GM10847 (cell line): ENCODE data around the gene ERAS.

Source experiments
- POLR2A ChIP-seq: IDR thresholded peaks from 2 replicates; pipeline ENCODE4 v1.6.1; 2011; ENCODE audit not compliant: insufficient read length; ENCODE audit errors: extremely low read depth

Gene ERAS, protein sequence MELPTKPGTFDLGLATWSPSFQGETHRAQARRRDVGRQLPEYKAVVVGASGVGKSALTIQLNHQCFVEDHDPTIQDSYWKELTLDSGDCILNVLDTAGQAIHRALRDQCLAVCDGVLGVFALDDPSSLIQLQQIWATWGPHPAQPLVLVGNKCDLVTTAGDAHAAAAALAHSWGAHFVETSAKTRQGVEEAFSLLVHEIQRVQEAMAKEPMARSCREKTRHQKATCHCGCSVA

GRCh38 chrX:48826135-48826875 lies at the start of gene ERAS:
Gene ERAS (plus strand): TSS chrX:48826513. CDS start chrX:48829124, 2,611 bp downstream.
- TF ChIP-seq POLR2A, result no peak

- no peak for TF ChIP-seq POLR2A
Measured at GRCh38 chrX:48776818-48777439, 49.4 kb upstream of the ERAS start.

DNA sequence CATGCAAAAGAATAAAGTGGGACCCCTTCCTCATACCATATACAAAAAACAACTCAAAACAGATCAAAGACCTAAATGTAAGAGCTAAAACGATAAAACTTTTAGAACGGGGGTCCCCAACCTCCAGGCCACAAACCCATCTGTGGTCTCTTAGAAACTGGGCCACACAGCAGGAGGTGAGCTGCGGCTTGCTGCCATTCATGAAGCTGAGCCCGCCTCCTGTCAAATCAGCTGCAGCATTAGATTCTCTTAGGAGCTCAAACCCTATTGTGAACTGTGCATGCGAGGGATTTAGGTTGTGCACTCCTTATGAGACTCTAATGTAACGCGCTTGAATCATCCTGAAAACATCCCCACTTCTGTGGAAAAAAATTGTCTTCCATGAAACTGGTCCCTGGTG lies 46.9 kb upstream of the ERAS start:
- no peak for TF ChIP-seq POLR2A

- no peak for TF ChIP-seq POLR2A
Measured at GRCh38 chrX:48781705-48782104, 44.6 kb upstream of the ERAS start.

DNA sequence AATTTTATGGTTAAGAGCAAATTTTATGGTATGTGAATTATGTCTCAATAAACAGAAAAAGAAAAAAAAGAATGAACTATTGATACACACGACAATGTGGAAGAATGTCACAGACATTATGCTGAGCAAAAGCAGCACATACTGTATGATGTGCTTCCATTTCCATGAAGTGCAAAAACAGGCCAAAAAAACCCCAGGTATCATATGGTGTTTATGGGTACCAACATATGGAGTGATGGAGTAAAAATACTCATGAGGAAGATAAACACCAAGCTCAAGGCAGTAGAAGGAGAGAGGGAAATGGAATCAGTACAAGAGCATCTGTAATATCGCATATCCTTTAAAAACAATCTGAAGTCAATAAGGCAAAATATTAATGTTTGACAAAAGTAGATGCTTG lies 44.1 kb upstream of the ERAS start:
- no peak for TF ChIP-seq POLR2A

- TF ChIP-seq POLR2A, result no peak
Measured at GRCh38 chrX:48782795-48783194, 43.5 kb upstream of the ERAS start.

DNA sequence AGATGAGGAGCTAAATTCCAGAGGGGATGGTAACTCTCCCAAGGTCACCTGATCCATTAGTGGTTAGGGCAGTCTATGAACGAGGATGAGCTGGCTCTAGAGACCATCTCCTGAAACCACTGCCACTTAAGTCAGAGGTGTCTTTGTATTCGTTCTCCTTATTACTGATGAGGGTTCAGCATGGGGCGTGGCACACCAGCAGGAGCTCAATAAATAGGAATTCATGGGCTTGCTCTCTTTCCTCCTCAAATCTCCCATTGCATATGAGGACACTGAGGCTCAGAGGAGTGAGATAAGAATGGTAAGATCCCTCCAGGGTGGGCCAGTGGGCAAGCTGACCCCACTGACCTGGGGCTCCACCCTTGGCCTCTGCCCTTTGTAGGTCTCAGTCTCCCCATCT lies 41.6 kb upstream of the ERAS start:
- no peak for TF ChIP-seq POLR2A

- TF ChIP-seq POLR2A, result no peak
Measured at GRCh38 chrX:48785186-48785539, 41.1 kb upstream of the ERAS start.

DNA sequence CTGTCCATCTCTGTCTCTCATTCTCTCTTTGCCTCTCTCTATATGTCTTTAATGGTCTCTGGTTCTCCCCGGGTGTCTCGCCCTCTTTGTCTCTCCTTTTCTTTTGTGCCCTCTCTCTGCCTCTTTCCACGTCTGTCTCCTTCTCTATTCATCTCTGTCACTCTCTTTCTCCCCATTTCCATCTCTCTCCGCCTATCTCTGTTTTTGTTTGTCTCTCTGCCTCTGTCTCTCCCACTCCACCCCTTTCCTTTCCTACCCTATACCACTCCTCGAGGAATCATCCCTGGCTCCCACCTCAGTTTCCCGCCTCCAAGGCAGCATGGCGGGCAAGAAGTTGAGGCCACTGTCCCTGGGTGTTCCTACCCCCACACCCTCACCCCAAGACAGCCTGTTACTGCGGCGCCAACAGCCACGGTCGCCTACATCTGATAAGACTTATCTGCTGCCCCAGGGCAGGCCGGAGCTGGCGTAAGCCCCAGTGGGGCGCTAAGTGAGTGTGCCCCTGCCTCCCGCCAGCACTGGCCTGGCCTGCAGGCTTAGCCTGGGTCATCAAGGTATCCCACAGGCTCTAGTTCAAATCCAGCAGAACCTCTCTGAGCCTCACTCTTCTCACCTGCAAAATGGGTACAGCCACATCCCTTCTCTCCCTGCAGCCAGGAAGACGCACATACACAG lies 40.6 kb upstream of the ERAS start:
- no peak for TF ChIP-seq POLR2A

- no peak for TF ChIP-seq POLR2A
Measured at GRCh38 chrX:48786341-48786800, 39.9 kb upstream of the ERAS start, which contains the start of gene GATA1. Gene GATA1 (plus strand): TSS chrX:48786590. CDS start chrX:48791110, 4,520 bp downstream.

DNA sequence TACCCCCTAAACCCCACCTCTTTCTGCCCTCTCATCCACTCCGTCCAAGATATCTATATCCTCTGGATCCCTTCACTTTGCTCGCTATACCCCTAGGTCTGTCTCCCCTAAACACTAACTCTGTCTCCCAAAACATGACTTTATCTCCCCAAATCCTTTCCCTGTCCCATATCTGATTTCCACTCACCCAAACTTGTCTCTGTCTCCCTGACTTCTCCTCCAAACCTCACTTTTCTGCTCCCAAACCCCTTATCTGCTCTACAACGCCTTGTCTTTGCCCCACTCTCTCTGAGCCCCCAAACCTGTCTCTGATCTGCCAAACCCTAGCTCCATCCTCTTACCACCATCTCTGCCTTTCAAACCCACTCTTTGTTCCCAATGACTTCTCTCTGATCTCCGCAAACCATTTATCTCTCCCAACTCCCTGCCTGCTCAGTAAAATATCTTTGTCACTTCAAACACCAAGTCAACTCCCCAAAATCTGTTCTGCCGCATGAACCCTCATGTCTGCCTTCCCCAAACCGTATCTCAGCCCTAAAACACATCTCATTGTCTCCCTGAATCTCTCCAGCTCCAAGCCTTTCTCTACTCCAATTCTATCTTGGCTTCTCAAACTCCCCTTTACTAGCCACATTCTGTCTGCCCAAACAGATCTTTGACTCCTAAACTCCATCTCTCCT lies 39.3 kb upstream of the ERAS start:
- TF ChIP-seq POLR2A, result no peak

DNA sequence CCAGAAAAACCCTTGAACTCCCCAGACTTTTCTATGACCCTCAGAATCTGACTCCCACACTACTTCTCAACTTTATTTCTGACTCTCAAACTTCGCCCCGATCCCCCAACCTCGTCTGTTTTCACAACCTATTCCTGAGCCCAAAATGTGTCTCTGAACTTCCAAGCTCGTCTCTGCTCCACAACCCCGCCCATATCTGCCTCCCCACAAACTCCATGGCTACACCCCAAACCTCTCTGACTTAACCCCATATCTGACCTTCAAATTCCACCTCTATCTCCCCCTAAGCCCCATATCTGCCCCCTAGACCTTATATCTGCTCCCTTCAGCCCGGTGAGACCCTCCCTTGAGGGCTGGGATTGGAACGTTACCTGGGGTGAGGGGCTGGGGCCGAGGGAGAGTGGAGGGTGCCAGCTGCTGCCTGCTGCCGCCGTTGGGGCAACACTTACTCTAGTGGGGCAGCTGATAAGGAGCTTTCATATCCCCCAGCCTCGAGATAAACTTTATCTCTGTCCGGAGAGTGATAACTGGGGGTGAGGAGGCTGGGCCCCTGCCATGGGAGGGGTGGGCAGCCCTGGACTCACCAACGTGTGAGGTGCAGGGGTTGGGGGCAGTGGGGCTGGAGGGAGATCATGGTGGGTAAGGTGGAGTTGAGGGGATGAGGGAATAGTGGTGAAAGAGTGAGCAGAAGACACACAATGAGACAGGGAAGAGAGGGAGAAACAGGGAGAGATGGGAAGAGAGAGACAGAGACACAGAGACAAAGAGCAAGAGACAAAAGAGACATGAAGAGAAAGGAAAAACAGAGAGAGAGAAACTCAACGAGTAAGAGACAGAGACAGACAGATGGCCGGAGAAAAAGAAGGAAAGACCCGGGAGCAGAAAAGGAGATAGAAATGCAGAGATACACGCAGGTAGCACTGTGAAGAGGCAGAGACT lies 38.5 kb upstream of the ERAS start:
- TF ChIP-seq POLR2A, result no peak

DNA sequence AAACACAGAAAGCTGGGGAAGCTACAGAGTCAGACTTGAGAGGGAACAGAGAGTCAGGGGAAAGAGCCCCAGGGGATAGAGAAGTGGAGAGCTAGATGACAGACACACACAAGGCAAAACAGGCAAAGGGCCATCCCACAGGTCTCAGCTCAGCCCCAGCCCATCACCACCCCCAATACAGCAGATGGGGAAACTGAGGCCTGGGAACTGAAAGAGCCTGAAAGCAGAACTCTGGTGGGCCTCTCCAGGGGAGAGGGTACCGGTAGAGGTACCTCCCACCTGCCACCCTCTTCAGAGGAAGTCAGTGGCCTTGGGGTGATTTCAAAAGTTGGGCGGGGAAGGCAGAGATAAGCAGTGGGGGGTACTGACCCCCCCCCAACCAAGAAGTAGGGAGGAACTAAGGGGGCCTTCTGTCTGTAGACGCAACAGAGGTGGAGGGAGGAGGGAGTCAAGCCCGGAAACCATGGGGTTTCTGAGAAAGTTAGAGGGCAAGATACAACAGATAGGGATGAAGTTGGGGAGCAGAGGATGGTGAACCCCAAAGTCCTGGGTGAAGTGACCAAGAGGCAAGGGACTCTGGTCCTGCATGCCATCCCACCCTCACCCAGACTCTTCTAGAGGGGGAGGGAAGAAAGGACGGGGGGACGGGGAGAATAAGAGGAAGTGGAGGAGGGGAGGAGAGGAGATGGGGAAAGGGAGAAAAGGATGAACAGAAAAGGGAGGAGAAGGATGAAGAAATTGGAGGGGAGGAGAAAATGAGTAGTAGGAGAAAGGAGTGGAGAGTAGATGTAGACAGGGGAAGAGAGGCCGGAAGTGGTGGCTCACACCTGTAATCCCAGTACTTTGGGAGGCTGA lies 36.7 kb upstream of the ERAS start:
- TF ChIP-seq POLR2A, result no peak
